Liver (tissue), 9 donors: ENCODE results near the gene HARBI1. TPM values are rescaled to one million over a fixed set of nuclear protein-coding genes. Genes with fewer than 3 reads are reported as not detected.
A peak's percentile ranks its signal among the peaks of the same experiment; 100 is the strongest.

Experiments
- DNase-seq: peaks from one replicate; pipeline ENCODE4 v3.0.0-alpha.2; 2017; ENCODE audit warnings: low spot score
- H3K27ac ChIP-seq, 2 donors: one replicate each; pipeline ENCODE4 v1.7.0; 2013; ENCODE audit warnings: inconsistent platforms in 2 of 2, low read length in 2 of 2, control low read depth in 1 of 2, low read depth in 1 of 2, mild to moderate bottlenecking in 1 of 2
- H3K27me3 ChIP-seq, 4 donors: one replicate each; pipeline versions ENCODE4 v1.6.1 to v1.7.0; 2013; ENCODE audit warnings: low read length in 3 of 4, inconsistent platforms in 1 of 4, mild to moderate bottlenecking in 1 of 4, moderate library complexity in 1 of 4; ENCODE audit not compliant: control insufficient read depth in 4 of 4, insufficient read depth in 4 of 4
- H3K36me3 ChIP-seq, 4 donors: one replicate each; pipeline versions ENCODE4 v1.6.1 to v1.7.0; 2013; ENCODE audit warnings: low read length in 3 of 4, mild to moderate bottlenecking in 3 of 4, low read depth in 1 of 4, moderate library complexity in 1 of 4; ENCODE audit not compliant: control insufficient read depth in 4 of 4, insufficient read depth in 3 of 4
- H3K4me1 ChIP-seq, 4 donors: one replicate each; pipeline versions ENCODE4 v1.6.1 to v1.7.0; 2013; ENCODE audit warnings: low read length in 3 of 4, mild to moderate bottlenecking in 3 of 4, moderate library complexity in 1 of 4; ENCODE audit not compliant: control insufficient read depth in 4 of 4, insufficient read depth in 4 of 4
- H3K4me3 ChIP-seq, 3 donors: one replicate each; pipeline versions ENCODE4 v1.6.1 to v1.7.0; 2013; ENCODE audit warnings: low read length in 3 of 3, control low read depth in 1 of 3, low read depth in 1 of 3, mild to moderate bottlenecking in 1 of 3
- H3K9ac ChIP-seq, 2 donors: one replicate each; pipeline ENCODE4 v1.7.0; 2013; ENCODE audit warnings: low read length in 2 of 2, mild to moderate bottlenecking in 2 of 2, moderate library complexity in 2 of 2, control low read depth in 1 of 2, low read depth in 1 of 2
- H3K9me3 ChIP-seq, 4 donors: one replicate each; pipeline versions ENCODE4 v1.6.1 to v1.7.0; 2013; ENCODE audit warnings: low read length in 3 of 4; ENCODE audit not compliant: control insufficient read depth in 4 of 4
- ATF3 ChIP-seq: IDR thresholded peaks from 2 replicates; pipeline ENCODE4 v1.6.1; 2016; ENCODE audit warnings: antibody characterized with exemption
- CTCF ChIP-seq: fragments of 150-350 bp; IDR thresholded peaks from 2 replicates; pipeline ENCODE4 v1.5.1; 2017; ENCODE audit warnings: improper control_type of control experiment, low read depth, low read length; ENCODE audit not compliant: missing input control
- EGR1 ChIP-seq, 2 donors: IDR thresholded peaks; 2 replicates each; pipeline ENCODE4 v1.6.1; 2016 to 2018; ENCODE audit warnings: antibody characterized with exemption in 2 of 2, low read depth in 2 of 2
- FOXA1 ChIP-seq: IDR thresholded peaks from 2 replicates; pipeline ENCODE4 v1.6.1; 2016; ENCODE audit warnings: antibody characterized with exemption
- FOXA2 ChIP-seq: IDR thresholded peaks from 2 replicates; pipeline ENCODE4 v1.6.1; 2016; ENCODE audit warnings: antibody characterized with exemption
- GABPA ChIP-seq, 2 donors: IDR thresholded peaks in 1 of 2; conservative IDR thresholded peaks in 1 of 2; 2 replicates each; pipeline ENCODE4 v1.6.1; 2016; ENCODE audit warnings: antibody characterized with exemption in 2 of 2, mild to moderate bottlenecking in 1 of 2, moderate library complexity in 1 of 2
- HNF4A ChIP-seq, 2 donors: conservative IDR thresholded peaks; 2 replicates each; pipeline ENCODE4 v1.6.1; 2016; ENCODE audit warnings: antibody characterized with exemption in 2 of 2, mild to moderate bottlenecking in 2 of 2
- HNF4G ChIP-seq: IDR thresholded peaks from 2 replicates; pipeline ENCODE4 v1.6.1; 2016; ENCODE audit warnings: antibody characterized with exemption
- JUND ChIP-seq, 2 donors: IDR thresholded peaks; 2 replicates each; pipeline ENCODE4 v1.6.1; 2016; ENCODE audit warnings: antibody characterized with exemption in 2 of 2
- MAX ChIP-seq: IDR thresholded peaks from 2 replicates; pipeline ENCODE4 v1.6.1; 2016; ENCODE audit warnings: antibody characterized with exemption
- NR2F2 ChIP-seq: IDR thresholded peaks from 2 replicates; pipeline ENCODE4 v1.6.1; 2016; ENCODE audit warnings: antibody characterized with exemption
- RAD21 ChIP-seq, 2 donors: IDR thresholded peaks; 2 replicates each; pipeline ENCODE4 v1.6.1; 2016; ENCODE audit warnings: antibody characterized with exemption in 2 of 2, mild to moderate bottlenecking in 2 of 2
- RXRA ChIP-seq, 2 donors: IDR thresholded peaks; 2 replicates each; pipeline ENCODE4 v1.6.1; 2017 to 2018; ENCODE audit warnings: antibody characterized with exemption in 2 of 2, mild to moderate bottlenecking in 1 of 2
- SP1 ChIP-seq: IDR thresholded peaks from 2 replicates; pipeline ENCODE4 v1.6.1; 2018; ENCODE audit warnings: antibody characterized with exemption, mild to moderate bottlenecking
- TAF1 ChIP-seq: conservative IDR thresholded peaks from 2 replicates; pipeline ENCODE4 v1.6.1; 2016; ENCODE audit warnings: antibody characterized with exemption, mild to moderate bottlenecking
- YY1 ChIP-seq: IDR thresholded peaks from 2 replicates; pipeline ENCODE4 v1.6.1; 2016; ENCODE audit warnings: antibody characterized with exemption, mild to moderate bottlenecking
- ZBTB33 ChIP-seq: IDR thresholded peaks from 2 replicates; pipeline ENCODE4 v1.6.1; 2016; ENCODE audit warnings: antibody characterized with exemption
- WGBS: extraction: QIAGEN DNeasy Blood & Tissue Kit; methylation state at CpG from one replicate; pipeline ENCODE4 v1.1.7; 2013; 5-methylcytosine and 5-hydroxymethylcytosine counted together
- polyA plus RNA-seq, 2 donors: library from polyadenylated mRNA; stranded (reverse) in 1 of 2; unstranded in 1 of 2; fragments of 200-250 nt in 1 of 2; fragments of >200 nt in 1 of 2; fragmentation: Nextera tagmentation in 1 of 2; extraction: Ambion mirVana in 1 of 2; gene quantifications; one replicate each; pipeline versions ENCODE4 v1.2.1 to v1.2.3, GENCODE V29; 2013 to 2015
- total RNA-seq, 2 donors: library from RNA; depleted of rRNA; stranded (reverse); fragments of >200 nt; gene quantifications; one replicate each; pipeline ENCODE4 v1.2.3, GENCODE V29; 2014
- donor health status: healthy.
- donor health status: healthy.
- donor health status: healthy.
- donor health status: healthy.
- donor health status: healthy.

HARBI1 gene
- total and polyA plus RNA-seq, 4 donors: 2.5 to 5.9 (median 3.3) TPM

GRCh38 chr11:46628961-46629360, 11.9 kb upstream of the HARBI1 start:
- DNase-seq: no peak
- 95% methylated on average over 6 of the region's 6 CpGs for WGBS
- Histone ChIP-seq H3K9ac (no peak overlapping the region), H3K27me3 (no peaks in the 10 kb centered on the region), H3K9me3 (no peaks in the 10 kb centered on the region), H3K27ac (no peak overlapping the region), H3K4me1 (peaks cover 4 to 14% (median 6%) of the 10 kb centered on the region in 4 donors), H3K4me3 (no peak overlapping the region), H3K36me3 (peaks cover 2 to 10% (median 4%) of the 10 kb centered on the region in 4 donors)
- no peak for TF ChIP-seq SP1
- no peak for TF ChIP-seq RAD21 (IDR thresholded peaks at IDR 0.05)
- TF ChIP-seq NR2F2: no peak
- TF ChIP-seq FOXA2: no peak
- no peak for TF ChIP-seq HNF4A (conservative IDR thresholded peaks at IDR 0.05)
- TF ChIP-seq GABPA (IDR thresholded peaks at IDR 0.05 in 1 of 2, conservative IDR thresholded peaks at IDR 0.05 in 1 of 2): no peak

GRCh38 chr11:46625406-46625805, 8.4 kb upstream of the HARBI1 start:
- 94% methylated on average over 3 of the region's 3 CpGs for WGBS
- Histone ChIP-seq H3K9ac (no peak overlapping the region), H3K9me3 (no peaks in the 10 kb centered on the region), H3K27me3 (no peaks in the 10 kb centered on the region), H3K4me3 (no peak overlapping the region), H3K27ac (no peak overlapping the region), H3K4me1 (peaks cover 5 to 9% (median 6%) of the 10 kb centered on the region in 4 donors), H3K36me3 (peaks cover 0 to 14% (median 4%) of the 10 kb centered on the region in 4 donors)
- TF ChIP-seq TAF1: no peak
- no peak for TF ChIP-seq RXRA (IDR thresholded peaks at IDR 0.05)
- no peak for TF ChIP-seq HNF4A (conservative IDR thresholded peaks at IDR 0.05)
- no peak for DNase-seq

- Histone ChIP-seq H3K9ac (no peak overlapping the region), H3K27me3 (no peaks in the 10 kb centered on the region), H3K9me3 (no peaks in the 10 kb centered on the region), H3K4me3 (peak overlapping the region in 1 of 3 donors; percentile 82), H3K27ac (no peak overlapping the region), H3K36me3 (peaks cover 0 to 6% (median 3%) of the 10 kb centered on the region in 4 donors), H3K4me1 (peaks cover 9 to 29% (median 22%) of the 10 kb centered on the region in 4 donors)
- 65% methylated on average over 6 of the region's 6 CpGs for WGBS
- DNase-seq: no peak
- no peak for TF ChIP-seq SP1
- TF ChIP-seq MAX: no peak
- TF ChIP-seq TAF1: no peak
- no peak for TF ChIP-seq EGR1 (IDR thresholded peaks at IDR 0.05; ENCODE audit: low read depth in 2 of 2)
- TF ChIP-seq GABPA (IDR thresholded peaks at IDR 0.05 in 1 of 2, conservative IDR thresholded peaks at IDR 0.05 in 1 of 2): no peak
- TF ChIP-seq CTCF: no peak
- no peak for TF ChIP-seq NR2F2
- no peak for TF ChIP-seq YY1
- no peak for TF ChIP-seq FOXA1
- TF ChIP-seq HNF4G: no peak
- TF ChIP-seq ATF3: no peak
- no peak for TF ChIP-seq RAD21 (IDR thresholded peaks at IDR 0.05)
- TF ChIP-seq JUND (IDR thresholded peaks at IDR 0.05): no peak
- no peak for TF ChIP-seq ZBTB33
These were observed 1.8 kb upstream of the HARBI1 start for GRCh38 chr11:46618837-46619236.
